K562 (cell line): ENCODE results near the gene DRP2.

Experiments used
- GABPB1 ChIP-seq: sonication (generic); formaldehyde crosslinking; IDR thresholded peaks from 2 replicates; pipeline ENCODE4 v1.8.0; 2022; ENCODE audit warnings: mild to moderate bottlenecking, missing genetic modification reagents
- JUN ChIP-seq, 2 experiments: sonication (generic) in 1 of 2; formaldehyde crosslinking in 1 of 2; IDR thresholded peaks; 2 replicates each; pipeline versions ENCODE4 v1.6.1 to v1.8.0; 2012 to 2022; ENCODE audit warnings: borderline replicate concordance in 2 of 2, mild to moderate bottlenecking in 2 of 2, improper control_type of control experiment in 1 of 2, low read depth in 1 of 2, low read length in 1 of 2, missing genetic modification reagents in 1 of 2
- POLR2A ChIP-seq: fragments of 450-650 bp; conservative IDR thresholded peaks from 2 replicates; pipeline ENCODE4 v1.6.1; 2016
- RFX5 ChIP-seq: IDR thresholded peaks from 2 replicates; pipeline ENCODE4 v1.6.1; 2011; ENCODE audit warnings: low read depth, mild to moderate bottlenecking, improper control_type of control experiment, low read length
- TAF1 ChIP-seq: IDR thresholded peaks from 2 replicates; pipeline ENCODE4 v1.6.1; 2011; ENCODE audit warnings: mild to moderate bottlenecking, low read length, moderate library complexity; ENCODE audit not compliant: insufficient read depth, control insufficient read depth, severe bottlenecking; ENCODE audit errors: extremely low read depth
- TAF9B ChIP-seq: fragments of 450-650 bp; IDR thresholded peaks from 2 replicates; pipeline ENCODE4 v1.6.1; 2018; ENCODE audit warnings: mild to moderate bottlenecking; ENCODE audit not compliant: partially characterized antibody
- TAL1 ChIP-seq: fragments of 450-650 bp; IDR thresholded peaks from 2 replicates; pipeline ENCODE4 v1.6.1; 2016; ENCODE audit warnings: mild to moderate bottlenecking
- ZNF76 ChIP-seq: fragments of 250-450 bp; sonication (Bioruptor Pico); IDR thresholded peaks from 2 replicates; pipeline ENCODE4 v1.4.0; 2020; ENCODE audit warnings: mild to moderate bottlenecking, moderate library complexity, borderline replicate concordance
- TF ChIP-seq, protein P1 (sequence below), 2 experiments: fragments of 450-650 bp; formaldehyde crosslinking in 1 of 2; IDR thresholded peaks; 2 replicates each; pipeline versions ENCODE4 v1.4.0 to v1.6.1; 2014 to 2020; ENCODE audit warnings: mild to moderate bottlenecking in 2 of 2, borderline replicate concordance in 1 of 2, low read depth in 1 of 2
- TF ChIP-seq, protein P2 (sequence below), 3 experiments: IDR thresholded peaks in 2 of 3; conservative IDR thresholded peaks in 1 of 3; 2 replicates each; pipeline ENCODE4 v1.5.1; 2011 to 2012; ENCODE audit warnings: low read length in 3 of 3, mild to moderate bottlenecking in 3 of 3, control low read depth in 2 of 3, improper control_type of control experiment in 1 of 3, inconsistent platforms in 1 of 3, low read depth in 1 of 3, mixed read lengths in 1 of 3, moderate library complexity in 1 of 3; ENCODE audit not compliant: insufficient read depth in 2 of 3
- TF ChIP-seq, protein P3 (sequence below): fragments of 250-450 bp; sonication (Bioruptor Pico); IDR thresholded peaks from 2 replicates; pipeline ENCODE4 v1.5.0; 2021; ENCODE audit warnings: mild to moderate bottlenecking, moderate library complexity

- TF ChIP-seq RFX5 (no peak), JUN (IDR thresholded peaks at IDR 0.05; ENCODE audit: borderline replicate concordance, low read depth, low read length) (no peak), JUN (CRISPR knock-in tag; IDR thresholded peaks at IDR 0.05; ENCODE audit: borderline replicate concordance) (no peak), TAL1 (no peak), ZNF76 (CRISPR knock-in tag) (no peak), POLR2A (no peak), TAF1 (no peak), GABPB1 (CRISPR knock-in tag) (no peak), TAF9B (no peak)
- TF ChIP-seq, protein P1, sequence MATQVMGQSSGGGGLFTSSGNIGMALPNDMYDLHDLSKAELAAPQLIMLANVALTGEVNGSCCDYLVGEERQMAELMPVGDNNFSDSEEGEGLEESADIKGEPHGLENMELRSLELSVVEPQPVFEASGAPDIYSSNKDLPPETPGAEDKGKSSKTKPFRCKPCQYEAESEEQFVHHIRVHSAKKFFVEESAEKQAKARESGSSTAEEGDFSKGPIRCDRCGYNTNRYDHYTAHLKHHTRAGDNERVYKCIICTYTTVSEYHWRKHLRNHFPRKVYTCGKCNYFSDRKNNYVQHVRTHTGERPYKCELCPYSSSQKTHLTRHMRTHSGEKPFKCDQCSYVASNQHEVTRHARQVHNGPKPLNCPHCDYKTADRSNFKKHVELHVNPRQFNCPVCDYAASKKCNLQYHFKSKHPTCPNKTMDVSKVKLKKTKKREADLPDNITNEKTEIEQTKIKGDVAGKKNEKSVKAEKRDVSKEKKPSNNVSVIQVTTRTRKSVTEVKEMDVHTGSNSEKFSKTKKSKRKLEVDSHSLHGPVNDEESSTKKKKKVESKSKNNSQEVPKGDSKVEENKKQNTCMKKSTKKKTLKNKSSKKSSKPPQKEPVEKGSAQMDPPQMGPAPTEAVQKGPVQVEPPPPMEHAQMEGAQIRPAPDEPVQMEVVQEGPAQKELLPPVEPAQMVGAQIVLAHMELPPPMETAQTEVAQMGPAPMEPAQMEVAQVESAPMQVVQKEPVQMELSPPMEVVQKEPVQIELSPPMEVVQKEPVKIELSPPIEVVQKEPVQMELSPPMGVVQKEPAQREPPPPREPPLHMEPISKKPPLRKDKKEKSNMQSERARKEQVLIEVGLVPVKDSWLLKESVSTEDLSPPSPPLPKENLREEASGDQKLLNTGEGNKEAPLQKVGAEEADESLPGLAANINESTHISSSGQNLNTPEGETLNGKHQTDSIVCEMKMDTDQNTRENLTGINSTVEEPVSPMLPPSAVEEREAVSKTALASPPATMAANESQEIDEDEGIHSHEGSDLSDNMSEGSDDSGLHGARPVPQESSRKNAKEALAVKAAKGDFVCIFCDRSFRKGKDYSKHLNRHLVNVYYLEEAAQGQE (IDR thresholded peaks at IDR 0.05; ENCODE audit: borderline replicate concordance), result no peak
- TF ChIP-seq, protein P1 (CRISPR knock-in tag; IDR thresholded peaks at IDR 0.05; ENCODE audit: low read depth), result no peak
- TF ChIP-seq, protein P2, sequence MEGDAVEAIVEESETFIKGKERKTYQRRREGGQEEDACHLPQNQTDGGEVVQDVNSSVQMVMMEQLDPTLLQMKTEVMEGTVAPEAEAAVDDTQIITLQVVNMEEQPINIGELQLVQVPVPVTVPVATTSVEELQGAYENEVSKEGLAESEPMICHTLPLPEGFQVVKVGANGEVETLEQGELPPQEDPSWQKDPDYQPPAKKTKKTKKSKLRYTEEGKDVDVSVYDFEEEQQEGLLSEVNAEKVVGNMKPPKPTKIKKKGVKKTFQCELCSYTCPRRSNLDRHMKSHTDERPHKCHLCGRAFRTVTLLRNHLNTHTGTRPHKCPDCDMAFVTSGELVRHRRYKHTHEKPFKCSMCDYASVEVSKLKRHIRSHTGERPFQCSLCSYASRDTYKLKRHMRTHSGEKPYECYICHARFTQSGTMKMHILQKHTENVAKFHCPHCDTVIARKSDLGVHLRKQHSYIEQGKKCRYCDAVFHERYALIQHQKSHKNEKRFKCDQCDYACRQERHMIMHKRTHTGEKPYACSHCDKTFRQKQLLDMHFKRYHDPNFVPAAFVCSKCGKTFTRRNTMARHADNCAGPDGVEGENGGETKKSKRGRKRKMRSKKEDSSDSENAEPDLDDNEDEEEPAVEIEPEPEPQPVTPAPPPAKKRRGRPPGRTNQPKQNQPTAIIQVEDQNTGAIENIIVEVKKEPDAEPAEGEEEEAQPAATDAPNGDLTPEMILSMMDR (IDR thresholded peaks at IDR 0.05 in 2 of 3, conservative IDR thresholded peaks at IDR 0.05 in 1 of 3; ENCODE audit: insufficient read depth in 2 of 3, low read depth in 1 of 3, low read length in 3 of 3), result no peak
- TF ChIP-seq, protein P3, sequence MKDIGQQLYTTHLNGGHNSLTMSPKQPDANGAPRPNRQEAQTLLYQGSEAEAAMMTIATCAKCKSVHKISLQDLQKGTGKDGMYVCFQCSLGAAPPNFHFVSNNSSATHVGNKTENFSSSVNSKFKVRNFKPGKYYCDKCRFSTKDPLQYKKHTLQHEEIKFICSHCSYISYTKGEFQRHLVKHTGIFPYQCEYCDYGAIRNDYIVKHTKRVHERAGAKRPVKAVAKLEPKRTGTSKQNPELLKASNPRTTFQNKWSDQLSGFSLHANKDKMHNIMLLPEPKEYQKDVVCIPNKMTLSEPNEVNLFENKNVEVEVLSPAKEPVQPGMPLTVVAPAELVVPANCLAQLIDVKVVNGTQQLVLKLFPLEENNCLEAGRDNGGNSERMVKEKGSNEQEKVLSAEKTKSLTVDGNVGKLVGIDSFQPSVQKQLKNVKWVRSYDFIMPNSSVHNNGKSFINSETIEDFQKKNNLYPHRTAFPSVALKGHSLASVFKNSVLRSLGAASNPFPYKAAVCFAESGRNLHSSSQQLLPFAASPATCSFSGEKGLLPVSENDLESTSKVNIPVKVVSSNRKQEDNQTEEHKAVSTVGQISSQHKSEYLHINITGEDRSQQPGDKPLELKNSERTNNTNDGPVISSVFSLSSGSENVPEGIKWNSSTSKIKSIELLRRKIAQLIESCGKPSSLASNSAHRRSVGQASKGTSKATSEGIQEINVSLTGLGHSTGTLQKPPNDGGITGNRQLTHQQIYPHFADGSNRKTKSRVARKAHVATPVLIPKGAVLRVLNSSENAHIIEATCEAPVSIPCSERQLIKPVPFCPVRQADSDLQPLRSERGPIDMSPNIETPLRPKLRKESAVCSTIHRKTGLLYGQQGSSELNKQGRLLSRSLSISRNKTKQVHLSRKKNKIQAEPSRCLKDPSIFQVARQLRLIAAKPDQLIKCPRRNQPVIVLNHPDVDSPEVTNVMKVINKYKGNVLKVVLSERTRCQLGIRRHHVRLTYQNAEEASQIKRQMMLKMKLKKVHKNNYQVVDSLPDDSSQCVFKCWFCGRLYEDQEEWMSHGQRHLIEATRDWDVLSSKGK (CRISPR knock-in tag), result no peak
Measured at GRCh38 chrX:101303790-101304189, 84.2 kb downstream of the DRP2 start.
